CD14-positive monocyte (primary cell): Measurements from ENCODE around the gene OPN1MW2. TPM values are rescaled to one million over a fixed set of nuclear protein-coding genes. Genes with fewer than 3 reads are reported as not detected.
"Not testable (repeated sequence)": the region's sequence is repeated elsewhere in the genome, so short reads cannot be mapped to it uniquely, and the experiment has no call there.

ENCODE experiments used
- DNase-seq, 3 donors: peaks; one replicate each; pipeline ENCODE4 v3.0.0-alpha.2; 2011 to 2022
- H2AFZ ChIP-seq: 2 replicates; pipeline ENCODE4 v1.6.0; 2012; ENCODE audit warnings: mild to moderate bottlenecking, low read depth, low read length, inconsistent platforms; ENCODE audit not compliant: insufficient read depth, poor library complexity, severe bottlenecking
- H3K27ac ChIP-seq, 2 donors: 1 replicate in 1 of 2; 2 replicates in 1 of 2; pipeline ENCODE4 v1.5.1; 2012 to 2013; ENCODE audit warnings: low read length in 2 of 2, control low read depth in 1 of 2, inconsistent platforms in 1 of 2, low read depth in 1 of 2, mild to moderate bottlenecking in 1 of 2
- H3K27me3 ChIP-seq, 2 donors: one replicate each; pipeline versions ENCODE4 v1.6.0 to v1.6.1; 2011 to 2013; ENCODE audit warnings: low read length in 2 of 2; ENCODE audit not compliant: control insufficient read depth in 2 of 2, insufficient read depth in 2 of 2
- H3K36me3 ChIP-seq, 2 donors: replicated peaks in 1 of 2; 1 replicate in 1 of 2; 2 replicates in 1 of 2; pipeline versions ENCODE4 v1.5.1 to v1.6.1; 2012 to 2013; ENCODE audit warnings: low read length in 2 of 2, control low read depth in 1 of 2, inconsistent platforms in 1 of 2, mild to moderate bottlenecking in 1 of 2; ENCODE audit not compliant: insufficient read depth in 2 of 2, control insufficient read depth in 1 of 2
- H3K4me1 ChIP-seq, 2 donors: 1 replicate in 1 of 2; 2 replicates in 1 of 2; pipeline versions ENCODE4 v1.5.1 to v1.6.1; 2012 to 2013; ENCODE audit warnings: low read length in 2 of 2, control low read depth in 1 of 2, inconsistent platforms in 1 of 2, mild to moderate bottlenecking in 1 of 2, moderate library complexity in 1 of 2; ENCODE audit not compliant: insufficient read depth in 2 of 2, control insufficient read depth in 1 of 2
- H3K4me2 ChIP-seq: replicated peaks from 2 replicates; pipeline ENCODE3; 2012; ENCODE audit warnings: low read length, moderate library complexity, mild to moderate bottlenecking; ENCODE audit not compliant: poor library complexity, severe bottlenecking; ENCODE audit errors: extremely low read depth
- H3K4me3 ChIP-seq, 3 experiments: fragments of 200-600 bp in 1 of 3; sonication (generic) in 1 of 3; replicated peaks in 1 of 3; 1 replicate in 2 of 3; 2 replicates in 1 of 3; pipeline ENCODE4 v1.5.1; 2011 to 2013; ENCODE audit warnings: low read length in 3 of 3, mild to moderate bottlenecking in 3 of 3, control low read depth in 2 of 3, low read depth in 2 of 3, inconsistent platforms in 1 of 3, moderate library complexity in 1 of 3
- H3K79me2 ChIP-seq: 2 replicates; pipeline ENCODE4 v1.6.0; 2012; ENCODE audit warnings: mild to moderate bottlenecking, control low read depth, inconsistent platforms, low read length, moderate library complexity; ENCODE audit not compliant: insufficient read depth
- H3K9ac ChIP-seq: 2 replicates; pipeline ENCODE4 v1.6.0; 2017; ENCODE audit warnings: low read length, mild to moderate bottlenecking; ENCODE audit not compliant: insufficient read depth, poor library complexity, severe bottlenecking
- H3K9me3 ChIP-seq, 2 donors: replicated peaks in 1 of 2; 1 replicate in 1 of 2; 2 replicates in 1 of 2; pipeline versions ENCODE4 v1.5.1 to v1.6.1; 2012 to 2013; ENCODE audit warnings: low read length in 2 of 2, control low read depth in 1 of 2; ENCODE audit not compliant: control insufficient read depth in 1 of 2, insufficient read depth in 1 of 2
- H4K20me1 ChIP-seq: 2 replicates; pipeline ENCODE4 v1.6.0; 2012; ENCODE audit warnings: mild to moderate bottlenecking, low read length, control low read depth, moderate library complexity; ENCODE audit not compliant: insufficient read depth
- H3K27ac Mint-ChIP-seq, 7 donors: one replicate each; pipeline ENCODE4 v1.8.0; 2020; ENCODE audit warnings: mild to moderate bottlenecking in 7 of 7, mixed read lengths in 7 of 7, moderate library complexity in 6 of 7, inconsistent platforms in 2 of 7
- H3K27me3 Mint-ChIP-seq, 3 donors: one replicate each; pipeline ENCODE4 v1.8.0; 2021 to 2022; ENCODE audit warnings: low read depth in 3 of 3, mild to moderate bottlenecking in 3 of 3, mixed read lengths in 3 of 3, moderate library complexity in 3 of 3, inconsistent platforms in 1 of 3
- H3K36me3 Mint-ChIP-seq, 2 donors: one replicate each; pipeline ENCODE4 v1.8.0; 2020; ENCODE audit warnings: mixed read lengths in 2 of 2, inconsistent platforms in 1 of 2, mild to moderate bottlenecking in 1 of 2
- H3K4me1 Mint-ChIP-seq: one replicate; pipeline ENCODE4 v1.8.0; 2020; ENCODE audit warnings: mild to moderate bottlenecking, mixed read lengths
- H3K4me3 Mint-ChIP-seq, 2 donors: one replicate each; pipeline ENCODE4 v1.8.0; 2020; ENCODE audit warnings: mild to moderate bottlenecking in 2 of 2, mixed read lengths in 2 of 2, moderate library complexity in 1 of 2
- H3K9me3 Mint-ChIP-seq, 7 donors: one replicate each; pipeline ENCODE4 v1.8.0; 2020 to 2022; ENCODE audit warnings: mixed read lengths in 7 of 7, mild to moderate bottlenecking in 6 of 7, moderate library complexity in 6 of 7, inconsistent platforms in 2 of 7
- WGBS: methylation state at CpG from one replicate; pipeline ENCODE4 v1.1.5; 2013; ENCODE audit warnings: missing lambda C conversion rate; ENCODE audit not compliant: insufficient coverage; 5-methylcytosine and 5-hydroxymethylcytosine counted together
- intact Hi-C, 2 donors: fragments of 100-400 bp; cut with micrococcal nuclease; formaldehyde crosslinking; loops; one replicate each; pipeline versions ENCODE4 v1.15.0 to v1.15.1; 2023
- polyA plus RNA-seq, 3 donors: library from polyadenylated mRNA; depleted of rRNA in 1 of 3; unstranded in 2 of 3; stranded (reverse) in 1 of 3; fragments of 300-500 nt in 2 of 3; fragments of >200 nt in 1 of 3; fragmentation: Illumina TruSeq in 2 of 3; gene quantifications; 1 replicate in 2 of 3; 2 replicates in 1 of 3; pipeline ENCODE4 v1.2.3, GENCODE V29; 2012 to 2021

OPN1MW2 gene
- polyA plus RNA-seq, 3 donors: not detected

DNA sequence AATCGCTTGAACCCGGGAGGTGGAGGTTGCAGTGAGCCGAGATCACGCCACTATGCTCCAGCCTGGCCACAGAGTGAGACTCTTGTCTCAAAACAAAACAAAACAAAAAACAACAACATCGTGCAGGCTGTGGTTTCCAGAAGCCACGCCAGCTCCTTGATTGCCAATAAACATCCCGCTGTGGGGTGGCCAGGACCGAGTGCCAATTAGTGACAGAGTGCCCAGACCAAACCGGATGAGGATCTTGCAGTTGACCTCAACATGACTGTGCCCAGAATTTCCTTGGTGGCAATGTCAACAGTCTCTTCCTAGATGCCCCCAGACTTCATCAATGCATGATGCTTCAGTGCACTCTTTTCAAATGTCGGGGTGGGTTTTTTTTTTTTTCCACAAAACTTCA, 39.2 kb downstream of the OPN1MW2 start:
- H3K36me3 ChIP-seq, H3K4me1 ChIP-seq, H3K9me3 ChIP-seq, H4K20me1 ChIP-seq, H3K4me3 Mint-ChIP-seq, H3K9me3 Mint-ChIP-seq, H3K4me3 ChIP-seq, H3K36me3 Mint-ChIP-seq, H3K27me3 Mint-ChIP-seq, DNase-seq, intact Hi-C loops, H3K4me2 ChIP-seq, H3K27me3 ChIP-seq, H3K27ac Mint-ChIP-seq, H2AFZ ChIP-seq, H3K9ac ChIP-seq, H3K27ac ChIP-seq, H3K4me1 Mint-ChIP-seq, H3K79me2 ChIP-seq: not testable (repeated sequence)
- WGBS: no CpG with 5 or more reads among the region's 10 CpGs

GRCh38 chrX:154263072-154263471, 43.5 kb downstream of the OPN1MW2 start:
- H3K9ac ChIP-seq, H3K4me1 Mint-ChIP-seq, H3K4me1 ChIP-seq, H2AFZ ChIP-seq, H3K4me3 Mint-ChIP-seq, H3K36me3 ChIP-seq, intact Hi-C loops, H3K9me3 ChIP-seq, H3K4me2 ChIP-seq, H3K27me3 ChIP-seq, H3K79me2 ChIP-seq, H3K9me3 Mint-ChIP-seq, H3K36me3 Mint-ChIP-seq, H3K27me3 Mint-ChIP-seq, H3K27ac Mint-ChIP-seq, DNase-seq, H3K4me3 ChIP-seq, H3K27ac ChIP-seq, H4K20me1 ChIP-seq: not testable (repeated sequence)
- WGBS: no CpG with 5 or more reads among the region's 6 CpGs

DNA sequence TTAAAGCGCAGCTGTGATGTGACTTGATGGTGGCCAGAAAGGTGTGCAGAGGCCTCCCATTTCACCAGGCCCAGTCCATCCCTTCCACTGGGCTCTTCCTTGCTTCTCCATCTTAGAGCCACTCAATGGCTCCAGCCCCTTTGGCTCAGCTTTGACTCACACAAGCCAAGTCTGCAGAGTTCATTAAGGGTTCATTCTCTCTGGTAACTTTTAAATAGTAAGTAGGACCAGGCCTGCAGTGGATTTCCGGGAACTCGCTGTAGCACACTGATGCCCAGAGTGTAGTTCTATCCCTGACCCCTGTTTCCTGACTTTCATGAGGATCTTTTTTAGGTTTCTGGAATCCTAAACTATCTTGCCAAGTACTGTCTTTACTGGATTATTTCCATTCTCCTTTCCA, 49.7 kb downstream of the OPN1MW2 start:
- H3K4me2 ChIP-seq, H3K4me3 ChIP-seq, H3K36me3 ChIP-seq, intact Hi-C loops, H3K79me2 ChIP-seq, H3K4me1 ChIP-seq, H3K27ac ChIP-seq, H3K36me3 Mint-ChIP-seq, H2AFZ ChIP-seq, H3K27me3 Mint-ChIP-seq, H3K9me3 Mint-ChIP-seq, H3K27me3 ChIP-seq, H3K9ac ChIP-seq, H3K9me3 ChIP-seq, H3K4me1 Mint-ChIP-seq, H4K20me1 ChIP-seq, DNase-seq, H3K4me3 Mint-ChIP-seq, H3K27ac Mint-ChIP-seq: not testable (repeated sequence)
- WGBS: no CpG with 5 or more reads among the region's 3 CpGs

Other genes with a start within 250 kb of the OPN1MW2 start
- 10 to 100 TPM in 1 of 3 donors, 1 to 10 TPM in 2; 1.9 to 21.8 (median 3.8) TPM for gene HCFC1, start 247.9 kb upstream of the OPN1MW2 start, polyA plus RNA-seq
- gene TMEM187, start 247.0 kb upstream of the OPN1MW2 start, polyA plus RNA-seq: 10 to 100 TPM in 1 of 3 donors, 1 to 10 TPM in 2; 2.8 to 10.3 (median 4.9) TPM
- 100 to 1,000 TPM in 1 of 3 donors, 10 to 100 TPM in 2; 47.8 to 109 (median 49.5) TPM for gene IRAK1, start 199.9 kb upstream of the OPN1MW2 start, polyA plus RNA-seq
- gene MECP2, start 122.0 kb upstream of the OPN1MW2 start, polyA plus RNA-seq: 10 to 100 TPM in 1 of 3 donors, 1 to 10 TPM in 2; 5.2 to 21.2 (median 9.6) TPM
- not detected for gene OPN1LW, start 75.5 kb upstream of the OPN1MW2 start, polyA plus RNA-seq
- gene OPN1MW, start 37.2 kb upstream of the OPN1MW2 start, polyA plus RNA-seq: not detected
- under 1 TPM in 1 of 3 donors, not detected in 2; 0.03 TPM for gene OPN1MW3, start 37.8 kb downstream of the OPN1MW2 start, polyA plus RNA-seq
- not detected for gene TEX28, start 75.4 kb downstream of the OPN1MW2 start, polyA plus RNA-seq
- 1 to 10 TPM in 1 of 3 donors, under 1 TPM in 2; 0.20 to 1.3 (median 0.60) TPM for gene TKTL1, start 76.0 kb downstream of the OPN1MW2 start, polyA plus RNA-seq
- 100 to 1,000 TPM; 111 to 874 (median 219) TPM for gene FLNA, start 154.9 kb downstream of the OPN1MW2 start, polyA plus RNA-seq
- 100 to 1,000 TPM in 1 of 3 donors, 10 to 100 TPM in 2; 14.0 to 126 (median 17.6) TPM for gene EMD, start 159.5 kb downstream of the OPN1MW2 start, polyA plus RNA-seq
- gene RPL10, start 178.6 kb downstream of the OPN1MW2 start, polyA plus RNA-seq: 1,000 to 10,000 TPM; 1,536 to 5,639 (median 1,724) TPM
- 10 to 100 TPM; 26.2 to 64.5 (median 27.2) TPM for gene DNASE1L1, start 189.5 kb downstream of the OPN1MW2 start, polyA plus RNA-seq
- gene TAFAZZIN, start 191.8 kb downstream of the OPN1MW2 start, polyA plus RNA-seq: 100 to 1,000 TPM in 1 of 3 donors, 10 to 100 TPM in 2; 21.7 to 166 (median 21.9) TPM
- 100 to 1,000 TPM; 116 to 178 (median 145) TPM for gene ATP6AP1, start 208.9 kb downstream of the OPN1MW2 start, polyA plus RNA-seq
- 100 to 1,000 TPM in 1 of 3 donors, 10 to 100 TPM in 2; 15.8 to 398 (median 21.3) TPM for gene GDI1, start 217.4 kb downstream of the OPN1MW2 start, polyA plus RNA-seq
- 10 to 100 TPM; 23.9 to 88.9 (median 46.4) TPM for gene FAM50A, start 224.4 kb downstream of the OPN1MW2 start, polyA plus RNA-seq
- 10 to 100 TPM in 1 of 3 donors, under 1 TPM in 1, not detected in 1; 0.02 to 10.9 TPM for gene PLXNA3, start 238.5 kb downstream of the OPN1MW2 start, polyA plus RNA-seq